GOT3 (cell line): Measurements from ENCODE around the gene PIGZ.

ENCODE experiments used
- DNase-seq: peaks from one replicate; lab custom pipeline; 2025; ENCODE audit warnings: mixed read lengths; lab: John Stamatoyannopoulos, UW

The PIGZ gene

GRCh38 chr3:197001972-197002700 is 33.5 kb upstream of the PIGZ start:
- no peak for DNase-seq

DNA sequence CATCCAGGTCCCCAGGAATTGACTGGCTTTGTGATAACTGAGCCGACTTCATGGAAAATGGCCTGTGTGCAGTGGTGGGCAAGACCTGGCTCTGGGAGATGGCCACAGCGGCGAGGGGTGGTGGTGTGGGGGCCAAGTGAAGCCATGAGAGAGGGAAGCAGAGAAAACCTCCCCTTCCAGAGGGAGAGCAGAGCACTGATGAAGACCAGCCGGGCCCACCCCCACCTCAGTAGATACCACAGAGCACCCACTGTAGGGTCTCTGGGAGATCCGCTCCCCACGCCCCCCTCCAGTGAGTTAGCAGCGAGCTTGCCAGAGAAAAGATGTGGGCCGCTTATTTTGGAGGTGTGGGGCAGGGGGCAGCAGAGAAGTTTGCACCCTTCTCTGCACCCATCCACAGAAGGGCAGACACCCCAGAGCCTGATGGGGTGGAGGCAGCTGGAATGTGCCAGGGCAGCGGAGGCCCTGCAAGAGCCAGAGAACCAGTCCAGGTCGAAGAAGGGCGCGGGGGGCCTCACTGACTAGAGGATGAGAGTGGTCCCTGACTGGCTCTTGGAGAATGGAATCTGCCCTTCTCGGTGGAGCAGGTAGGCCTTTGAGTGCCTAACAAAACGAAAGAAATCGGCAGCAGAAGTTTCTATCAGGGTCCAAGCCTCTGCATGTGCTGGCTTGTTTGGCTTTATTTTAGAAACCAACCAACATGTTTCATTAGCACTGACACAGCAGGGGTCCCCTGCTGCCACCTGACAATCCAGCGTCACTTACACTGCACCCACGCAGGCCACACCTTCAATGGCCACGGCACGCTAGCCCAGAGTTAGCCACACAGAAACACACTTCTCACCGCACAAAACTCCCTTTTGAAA is 32.7 kb upstream of the PIGZ start:
- no peak for DNase-seq

GRCh38 chr3:197000211-197000610 is 31.6 kb upstream of the PIGZ start:
- DNase-seq, result no peak

- DNase-seq, result no peak
Observed at GRCh38 chr3:196998966-196999760, 30.5 kb upstream of the PIGZ start.

DNA sequence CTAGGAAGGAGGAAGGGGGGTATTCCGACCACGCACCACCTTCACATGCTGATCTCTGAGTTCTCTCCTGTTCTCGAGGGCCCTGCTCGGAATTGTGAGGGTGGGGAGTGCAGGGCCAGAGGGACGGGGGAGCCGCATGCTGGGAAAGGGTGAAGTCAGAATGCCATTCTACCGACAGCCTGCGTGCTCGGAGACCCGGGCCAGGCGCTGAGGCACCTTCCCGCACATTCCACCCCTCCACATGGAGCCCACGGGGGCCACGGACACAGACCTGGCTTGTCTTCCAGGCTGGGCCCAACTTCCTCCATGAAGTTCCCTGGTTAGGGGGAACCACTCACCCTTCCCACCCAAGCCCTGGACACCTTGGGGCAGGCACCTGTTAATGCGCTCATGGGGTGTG is 28.7 kb upstream of the PIGZ start:
- DNase-seq, result no peak

DNA sequence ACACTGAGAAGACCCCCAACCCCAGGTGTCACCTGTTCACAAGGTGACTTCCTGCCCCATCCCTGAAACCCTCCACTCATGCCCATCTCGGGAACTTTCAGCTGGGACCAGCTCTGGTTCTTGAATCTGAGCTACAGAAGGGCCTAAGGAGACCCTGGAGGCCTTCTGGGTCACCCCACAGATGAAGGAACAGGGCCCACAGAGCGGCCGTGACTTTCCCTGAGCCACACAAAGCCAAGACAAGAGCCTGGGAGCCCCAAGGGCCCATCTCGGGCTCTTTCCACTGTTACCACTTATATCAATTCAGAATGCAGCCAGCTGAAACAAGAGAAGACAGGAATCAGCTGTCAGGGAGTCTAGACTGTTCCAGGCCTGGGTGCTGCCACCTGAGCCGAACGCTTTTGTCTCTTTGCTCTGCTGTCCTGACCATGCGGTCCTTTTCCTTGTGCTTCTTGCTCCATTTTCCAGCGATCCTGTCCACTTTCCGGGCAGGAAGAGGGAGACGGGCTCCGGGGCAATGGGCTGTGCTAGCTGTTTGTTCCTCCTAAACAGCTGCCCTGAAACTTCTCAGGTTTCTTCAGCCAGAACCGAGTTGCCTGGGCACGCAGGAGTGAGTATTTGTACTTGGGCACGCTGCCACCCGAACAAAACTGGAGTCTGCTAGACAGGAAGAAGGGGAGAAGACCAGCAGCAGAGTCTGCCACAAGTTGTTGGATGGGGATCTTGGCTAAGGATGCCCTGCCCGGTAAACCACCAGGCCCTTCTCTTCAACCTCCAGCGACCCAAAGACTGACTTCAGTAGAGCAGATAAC is 28.0 kb upstream of the PIGZ start:
- no peak for DNase-seq

DNA sequence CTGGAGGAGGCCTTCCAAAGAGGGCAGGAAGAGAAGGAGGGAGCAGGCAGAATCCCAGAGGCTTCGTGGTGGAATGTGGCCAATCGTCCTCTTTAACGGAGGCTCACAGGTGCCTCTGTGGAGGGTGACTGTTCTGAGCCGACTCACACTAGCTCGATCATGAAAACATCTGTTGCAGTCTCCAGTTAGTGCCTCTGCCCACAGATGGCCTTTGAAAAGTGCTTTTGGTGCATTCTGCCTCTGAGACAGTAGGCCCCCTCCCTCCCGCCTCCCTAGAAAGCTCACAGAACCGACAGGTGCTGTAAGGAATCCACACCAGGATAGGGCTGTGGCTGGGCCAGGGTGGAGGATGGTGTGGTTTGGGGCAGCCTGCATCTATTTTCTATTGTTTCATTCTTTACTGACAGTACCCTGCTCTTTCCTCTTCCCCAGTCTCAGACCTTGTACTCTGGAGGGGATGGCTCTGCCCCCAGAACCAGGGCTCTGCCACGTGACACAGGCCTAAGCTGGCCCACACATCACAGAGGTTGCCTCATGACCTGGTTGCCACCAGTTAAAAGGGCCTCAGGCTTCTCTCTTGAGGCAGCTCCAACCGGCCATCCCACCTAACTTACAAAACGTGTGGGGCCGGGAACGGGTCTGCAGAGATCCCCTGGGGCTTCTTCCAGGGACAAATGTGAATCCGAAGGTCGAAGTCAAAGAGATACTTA is 27.2 kb upstream of the PIGZ start:
- no peak for DNase-seq

- DNase-seq, result no peak
Observed at GRCh38 chr3:196995027-196995426, 26.4 kb upstream of the PIGZ start.

- DNase-seq, result no peak
Observed at GRCh38 chr3:196994056-196994455, 25.4 kb upstream of the PIGZ start.

DNA sequence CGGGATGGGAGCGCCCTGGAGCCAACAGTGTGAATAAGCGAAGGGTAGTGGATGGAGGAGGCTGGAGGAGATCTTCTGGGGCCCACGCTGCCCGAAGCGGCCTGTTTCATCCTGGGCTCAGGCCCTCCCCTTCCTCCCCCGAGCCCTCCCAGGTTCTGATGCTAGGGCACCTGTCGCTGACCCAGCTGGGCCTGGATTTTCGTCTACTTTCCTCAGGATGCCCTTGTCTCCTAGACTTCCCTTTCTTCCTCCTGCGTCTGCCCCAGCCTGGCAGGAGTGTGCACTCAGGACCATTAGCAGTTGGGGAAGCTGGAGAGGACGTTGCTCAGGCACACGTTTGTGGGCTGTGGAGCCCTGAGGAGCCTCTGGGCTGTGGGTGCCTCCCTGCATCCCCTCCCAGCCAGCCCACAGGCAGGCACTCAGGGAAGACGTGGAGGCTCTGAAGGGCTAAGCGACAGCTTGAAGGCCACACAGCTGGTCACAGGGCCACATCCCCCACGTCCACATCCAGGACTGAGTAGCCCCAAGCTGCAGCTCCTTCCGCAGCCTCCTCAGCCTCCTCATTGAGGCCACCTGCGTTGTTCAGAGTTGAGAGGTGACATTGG is 23.9 kb upstream of the PIGZ start:
- no peak for DNase-seq

GRCh38 chr3:196991581-196992460 is 23.2 kb upstream of the PIGZ start:
- no peak for DNase-seq

GRCh38 chr3:196990601-196991007 is 22.0 kb upstream of the PIGZ start:
- DNase-seq, result no peak

- DNase-seq, result no peak
Observed at GRCh38 chr3:196989721-196990262, 21.2 kb upstream of the PIGZ start.

- DNase-seq, result no peak
Observed at GRCh38 chr3:196988241-196989029, 19.8 kb upstream of the PIGZ start.

DNA sequence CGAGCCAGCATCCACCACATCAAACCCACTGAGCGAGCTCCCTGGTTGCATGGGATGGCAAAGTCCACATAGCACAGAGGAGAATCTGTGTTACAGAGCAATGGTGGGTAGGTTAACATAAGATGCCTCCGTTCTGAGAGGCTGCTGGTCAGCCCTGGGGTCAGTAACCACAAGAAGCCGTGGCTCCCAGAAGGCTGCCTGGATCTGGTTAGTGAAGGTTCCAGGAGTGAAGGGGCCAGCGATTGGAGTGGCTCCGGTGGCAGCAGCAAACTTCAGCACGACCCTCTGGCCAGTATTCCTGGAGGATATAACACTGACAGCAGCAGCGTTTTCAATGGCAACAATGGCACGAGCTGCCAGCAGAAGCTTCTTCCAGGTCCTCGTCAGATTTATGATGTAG is 18.4 kb upstream of the PIGZ start:
- DNase-seq, result no peak

DNA sequence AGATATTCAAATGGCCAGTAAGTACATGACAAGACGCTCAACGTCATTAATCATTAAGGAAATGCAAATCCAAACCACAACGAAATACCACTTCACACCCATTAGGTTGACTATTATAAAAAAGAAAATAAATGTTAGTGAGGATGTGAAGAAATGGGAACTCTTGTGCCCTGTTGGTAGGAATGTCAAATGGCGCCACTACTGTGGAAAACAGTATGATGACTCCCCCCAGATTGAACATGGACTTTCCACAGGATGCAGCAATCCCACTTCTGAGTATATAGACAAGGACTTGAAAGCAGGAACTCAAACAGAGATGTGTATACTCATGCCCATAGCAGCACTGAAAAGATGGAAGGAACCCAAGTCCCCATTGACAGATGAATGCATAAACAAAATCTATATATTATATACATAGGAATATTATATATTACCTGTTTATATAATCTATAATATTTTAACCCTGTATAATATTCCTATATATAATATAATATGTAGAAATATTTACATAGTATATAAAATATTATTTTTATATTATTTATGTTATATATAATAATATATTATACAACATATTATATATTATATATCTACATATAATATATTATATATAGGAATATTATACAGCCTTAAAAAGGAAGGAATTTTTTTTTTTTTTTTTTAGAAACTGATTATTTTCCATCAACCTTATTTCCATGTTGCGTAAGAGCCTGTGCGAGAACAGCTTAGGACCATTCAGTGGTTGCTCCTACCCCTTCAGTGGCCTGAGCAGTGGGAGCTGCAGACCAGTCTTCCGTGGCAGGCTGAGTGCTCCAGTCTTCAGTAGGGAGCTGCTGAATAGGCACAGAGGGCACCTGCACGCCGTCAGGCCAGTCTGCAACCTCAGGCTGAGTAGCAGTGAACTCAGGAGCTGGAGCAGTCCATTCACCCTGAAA is 17.6 kb upstream of the PIGZ start:
- DNase-seq, result no peak

- DNase-seq, result no peak
Observed at GRCh38 chr3:196985298-196985697, 16.7 kb upstream of the PIGZ start.
